Fibroblast of lung (primary cell): ENCODE results near the gene PKNOX2. TPM values are rescaled to one million over a fixed set of nuclear protein-coding genes. Genes with fewer than 3 reads are reported as not detected.

Experiments used
- DNase-seq, 2 donors: peaks; one replicate each; pipeline versions ENCODE4 v3.0.0 to v3.0.0-alpha.2; 2010; ENCODE audit warnings: low read depth in 2 of 2
- H2AFZ ChIP-seq: 2 replicates; pipeline ENCODE4 v1.5.1; 2012; ENCODE audit warnings: low read length, control low read depth, inconsistent platforms
- H3K27ac ChIP-seq: 2 replicates; pipeline ENCODE4 v1.5.1; 2011; ENCODE audit warnings: low read length, control low read depth; ENCODE audit not compliant: insufficient read depth
- H3K27me3 ChIP-seq: 2 replicates; pipeline ENCODE4 v1.5.1; 2011; ENCODE audit warnings: mild to moderate bottlenecking, low read length; ENCODE audit not compliant: control insufficient read depth, insufficient read depth
- H3K36me3 ChIP-seq: 2 replicates; pipeline ENCODE4 v1.5.1; 2011; ENCODE audit warnings: low read length; ENCODE audit not compliant: control insufficient read depth, insufficient read depth
- H3K4me1 ChIP-seq: 2 replicates; pipeline ENCODE4 v1.5.1; 2011; ENCODE audit warnings: low read length; ENCODE audit not compliant: control insufficient read depth, insufficient read depth; ENCODE audit errors: extremely low read depth
- H3K4me2 ChIP-seq: 2 replicates; pipeline ENCODE4 v1.5.1; 2011; ENCODE audit warnings: low read length, control low read depth; ENCODE audit not compliant: insufficient read depth; ENCODE audit errors: extremely low read depth
- H3K4me3 ChIP-seq, 4 experiments: fragments of 200-600 bp in 1 of 4; sonication (generic) in 1 of 4; replicated peaks in 1 of 4; 2 replicates each; pipeline ENCODE4 v1.5.1; 2011 to 2016; ENCODE audit warnings: low read length in 4 of 4, low read depth in 3 of 4, mild to moderate bottlenecking in 3 of 4, control low read depth in 2 of 4, inconsistent platforms in 1 of 4, mixed read lengths in 1 of 4; ENCODE audit not compliant: insufficient read depth in 1 of 4; ENCODE audit errors: control extremely low read depth in 1 of 4
- H3K79me2 ChIP-seq: 2 replicates; pipeline ENCODE4 v1.5.1; 2012; ENCODE audit warnings: mild to moderate bottlenecking, low read length, inconsistent platforms; ENCODE audit not compliant: control insufficient read depth, insufficient read depth
- H3K9ac ChIP-seq: 2 replicates; pipeline ENCODE4 v1.5.1; 2011; ENCODE audit warnings: mild to moderate bottlenecking, low read length, control low read depth; ENCODE audit not compliant: insufficient read depth
- H3K9me3 ChIP-seq: 2 replicates; pipeline ENCODE4 v1.5.1; 2012; ENCODE audit warnings: low read depth, low read length; ENCODE audit not compliant: control insufficient read depth, insufficient read depth
- H4K20me1 ChIP-seq: 2 replicates; pipeline ENCODE4 v1.5.1; 2011; ENCODE audit warnings: low read length; ENCODE audit not compliant: control insufficient read depth, insufficient read depth; ENCODE audit errors: extremely low read depth
- CTCF ChIP-seq, 2 donors: IDR thresholded peaks in 1 of 2; conservative IDR thresholded peaks in 1 of 2; 1 replicate in 1 of 2; 2 replicates in 1 of 2; pipeline ENCODE4 v1.5.1; 2011 to 2012; ENCODE audit warnings: low read length in 2 of 2, control low read depth in 1 of 2, inconsistent platforms in 1 of 2, low read depth in 1 of 2, mild to moderate bottlenecking in 1 of 2
- EZH2 ChIP-seq: IDR thresholded peaks from 2 replicates; pipeline ENCODE4 v1.5.1; 2012; ENCODE audit warnings: low read length, control low read depth, mild to moderate bottlenecking; ENCODE audit errors: missing control alignments
- polyA plus RNA-seq, 2 donors: library from polyadenylated mRNA; depleted of rRNA in 1 of 2; stranded (reverse) in 1 of 2; unstranded in 1 of 2; fragments of >200 nt; gene quantifications; 2 replicates each; pipeline ENCODE4 v1.2.1, GENCODE V29; 2011 to 2012; ENCODE audit warnings: missing spikeins in 1 of 2
- total RNA-seq: library from RNA; depleted of rRNA; stranded (reverse); fragments of >200 nt; gene quantifications from 2 replicates; pipeline ENCODE4 v1.2.1, GENCODE V29; 2014

PKNOX2 gene
- total and polyA plus RNA-seq, 2 donors (not counting 1 experiment from before 2014, with no cell fraction given) = 0.33 to 2.2 TPM

DNA sequence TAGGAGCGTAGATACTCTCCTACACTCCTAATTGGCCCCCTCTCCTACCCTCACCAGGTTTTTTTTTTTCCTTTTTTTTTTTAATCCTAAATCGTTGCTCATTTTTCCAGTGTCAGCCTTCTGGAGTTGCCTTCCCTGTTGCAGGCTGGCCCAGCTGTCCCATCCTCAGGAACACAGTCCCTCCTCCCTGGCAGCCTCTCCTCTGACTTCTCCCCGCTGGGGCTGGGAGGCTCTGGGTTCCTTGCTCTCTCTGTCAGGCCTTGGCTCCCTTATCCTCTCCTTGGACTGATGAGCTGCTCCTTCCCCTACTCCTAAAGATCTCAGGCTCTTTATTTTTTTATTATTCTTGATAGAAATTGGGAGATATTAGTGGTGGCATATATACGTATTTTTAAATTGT, 62.2 kb downstream of the PKNOX2 start:
- Histone ChIP-seq H2AFZ (no peak overlapping the region), H3K9me3 (no peaks in the 10 kb centered on the region), H4K20me1 (no peaks in the 10 kb centered on the region), H3K4me2 (no peak overlapping the region), H3K36me3 (no peaks in the 10 kb centered on the region), H3K79me2 (no peaks in the 10 kb centered on the region), H3K9ac (no peak overlapping the region), H3K4me1 (no peaks in the 10 kb centered on the region), H3K27ac (no peak overlapping the region), H3K4me3 (no peak overlapping the region), H3K27me3 (peaks cover under 1% of the 10 kb centered on the region)
- TF ChIP-seq CTCF (conservative IDR thresholded peaks at IDR 0.05 in 1 of 2, IDR thresholded peaks at IDR 0.05 in 1 of 2; ENCODE audit: low read depth in 1 of 2, low read length in 2 of 2) (no peak), EZH2 (no peak)
- DNase-seq = no peak

DNA sequence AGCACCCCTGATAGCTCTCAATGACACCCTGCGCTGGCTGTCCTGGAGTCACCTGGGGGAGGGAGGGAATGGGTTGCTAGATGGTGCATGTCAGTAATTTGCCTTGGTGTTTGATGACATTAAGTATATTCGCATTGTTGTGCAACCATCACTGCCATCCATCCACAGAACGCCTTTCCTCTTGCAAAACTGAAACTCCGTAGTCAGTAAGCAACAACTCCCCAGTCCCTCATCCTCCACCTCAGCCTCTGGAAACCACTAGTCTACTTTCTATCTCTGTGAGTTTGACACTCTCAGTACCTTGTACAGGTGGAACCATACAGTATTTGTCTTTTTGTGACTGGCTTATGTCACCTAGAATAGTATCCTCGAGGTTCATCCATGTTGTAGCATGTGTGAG, 62.6 kb downstream of the PKNOX2 start:
- Histone ChIP-seq H3K4me3 (no peak overlapping the region), H3K79me2 (no peaks in the 10 kb centered on the region), H2AFZ (no peak overlapping the region), H3K4me2 (no peak overlapping the region), H3K36me3 (no peaks in the 10 kb centered on the region), H3K27me3 (peaks cover 2% of the 10 kb centered on the region), H3K9me3 (no peaks in the 10 kb centered on the region), H3K4me1 (no peaks in the 10 kb centered on the region), H3K27ac (no peak overlapping the region), H3K9ac (no peak overlapping the region), H4K20me1 (no peaks in the 10 kb centered on the region)
- peak in 1 of 2 donors; percentile 30 for DNase-seq
- TF ChIP-seq CTCF (conservative IDR thresholded peaks at IDR 0.05 in 1 of 2, IDR thresholded peaks at IDR 0.05 in 1 of 2; ENCODE audit: low read depth in 1 of 2, low read length in 2 of 2) = no peak
- no peak for TF ChIP-seq EZH2

DNA sequence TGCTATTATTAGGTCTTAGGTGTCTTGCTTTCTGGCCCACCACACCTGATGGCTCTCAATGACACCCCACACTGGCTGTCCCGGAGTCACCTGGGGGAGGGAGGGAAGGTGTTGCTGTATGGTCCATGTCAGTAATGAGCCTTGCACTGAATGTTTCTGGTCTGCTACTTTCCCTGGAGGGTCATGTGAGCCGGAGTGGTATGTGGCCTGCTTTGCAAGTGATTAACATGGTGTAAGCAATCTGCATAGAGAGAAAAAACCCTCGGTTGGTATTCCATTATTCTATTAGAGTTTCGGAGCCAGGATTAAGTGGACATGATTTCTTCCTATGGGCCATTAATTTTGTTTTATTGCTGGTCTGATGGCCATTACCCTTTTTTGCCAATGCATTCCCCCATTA, 63.9 kb downstream of the PKNOX2 start:
- no peak overlapping the region for H3K4me2 ChIP-seq
- no peak overlapping the region for H3K9ac ChIP-seq
- TF ChIP-seq CTCF (conservative IDR thresholded peaks at IDR 0.05 in 1 of 2, IDR thresholded peaks at IDR 0.05 in 1 of 2; ENCODE audit: low read depth in 1 of 2, low read length in 2 of 2) (no peak), EZH2 (no peak)

More for the DNA sequence above, 63.9 kb downstream of the PKNOX2 start:
- no peaks in the 10 kb centered on the region for H3K9me3 ChIP-seq
- no peak overlapping the region for H3K4me3 ChIP-seq
- DNase-seq = no peak
- no peaks in the 10 kb centered on the region for H4K20me1 ChIP-seq
- no peaks in the 10 kb centered on the region for H3K4me1 ChIP-seq
- H2AFZ ChIP-seq = no peak overlapping the region
- no peaks in the 10 kb centered on the region for H3K36me3 ChIP-seq
- H3K27me3 ChIP-seq = peaks cover 2% of the 10 kb centered on the region
- no peak overlapping the region for H3K27ac ChIP-seq
- H3K79me2 ChIP-seq = no peaks in the 10 kb centered on the region
